GM18498 (cell line): ENCODE measurements around the gene GMPPA.

Source experiments
- ATAC-seq: cut with Tn5 transposase; IDR thresholded peaks from one replicate; pipeline ENCODE4 v1.9.1; 2021; ENCODE audit warnings: mild to moderate bottlenecking, moderate library complexity; ENCODE audit not compliant: unreplicated experiment

GMPPA gene

DNA sequence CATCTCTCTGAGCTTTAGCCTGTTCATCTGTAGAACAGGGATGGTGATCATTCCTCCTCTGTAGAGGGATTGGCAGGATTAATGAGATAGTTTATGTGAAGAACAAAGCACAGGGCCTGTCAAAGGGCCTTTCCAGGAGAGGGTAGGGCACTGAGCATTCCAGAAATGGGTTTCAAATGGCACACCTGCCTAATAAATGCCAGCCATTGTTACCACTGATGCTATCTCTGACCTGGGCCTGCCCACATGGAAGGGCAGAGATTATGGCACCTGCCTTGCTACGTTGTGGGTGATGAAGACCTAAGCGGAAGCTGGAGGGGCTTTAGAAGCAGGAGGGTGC, 31.0 kb upstream of the GMPPA start:
- no peak for ATAC-seq

DNA sequence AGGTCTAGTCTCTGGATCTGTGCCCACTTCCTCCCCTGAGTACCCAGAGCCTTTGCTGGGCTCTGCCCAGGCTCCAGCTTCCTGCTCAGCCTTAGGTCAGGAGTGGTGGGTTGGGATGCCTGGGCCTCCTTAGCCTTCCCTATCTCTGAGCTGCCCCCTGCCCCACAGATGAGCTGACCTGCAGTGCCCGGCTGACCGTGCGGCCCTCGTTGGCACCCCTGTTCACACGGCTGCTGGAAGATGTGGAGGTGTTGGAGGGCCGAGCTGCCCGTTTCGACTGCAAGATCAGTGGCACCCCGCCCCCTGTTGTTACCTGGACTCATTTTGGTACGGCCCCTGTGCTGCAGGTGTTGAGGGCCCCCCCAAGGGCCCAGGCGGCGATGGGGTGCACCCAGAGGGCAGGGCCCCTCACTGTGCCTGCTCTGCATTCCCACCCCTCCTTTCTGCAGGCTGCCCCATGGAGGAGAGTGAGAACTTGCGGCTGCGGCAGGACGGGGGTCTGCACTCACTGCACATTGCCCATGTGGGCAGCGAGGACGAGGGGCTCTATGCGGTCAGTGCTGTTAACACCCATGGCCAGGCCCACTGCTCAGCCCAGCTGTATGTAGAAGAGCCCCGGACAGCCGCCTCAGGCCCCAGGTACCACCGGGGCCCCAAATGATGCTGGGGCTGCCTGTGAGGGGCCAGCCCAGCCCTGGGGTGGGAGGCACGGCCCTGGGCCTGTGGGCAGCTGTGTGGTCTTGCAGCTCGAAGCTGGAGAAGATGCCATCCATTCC, 30.1 kb upstream of the GMPPA start:
- ATAC-seq: no peak

GRCh38 chr2:219469186-219469724, 29.4 kb upstream of the GMPPA start:
- ATAC-seq: no peak

GRCh38 chr2:219470429-219470828, 28.3 kb upstream of the GMPPA start:
- ATAC-seq: no peak

- no peak for ATAC-seq
These were observed 27.0 kb upstream of the GMPPA start for GRCh38 chr2:219471476-219472371.

GRCh38 chr2:219472629-219473187, 26.0 kb upstream of the GMPPA start:
- ATAC-seq: no peak

GRCh38 chr2:219473511-219473910, 25.2 kb upstream of the GMPPA start:
- ATAC-seq: no peak

- no peak for ATAC-seq
These were observed 24.2 kb upstream of the GMPPA start for GRCh38 chr2:219474285-219475060.

GRCh38 chr2:219475278-219475677, 23.4 kb upstream of the GMPPA start:
- no peak for ATAC-seq

GRCh38 chr2:219475697-219476651, 22.7 kb upstream of the GMPPA start:
- no peak for ATAC-seq

- ATAC-seq: no peak
These were observed 22.0 kb upstream of the GMPPA start for GRCh38 chr2:219476652-219477151.

- ATAC-seq: no peak
These were observed 21.5 kb upstream of the GMPPA start for GRCh38 chr2:219477179-219477578.

- no peak for ATAC-seq
These were observed 20.9 kb upstream of the GMPPA start for GRCh38 chr2:219477815-219478214.

DNA sequence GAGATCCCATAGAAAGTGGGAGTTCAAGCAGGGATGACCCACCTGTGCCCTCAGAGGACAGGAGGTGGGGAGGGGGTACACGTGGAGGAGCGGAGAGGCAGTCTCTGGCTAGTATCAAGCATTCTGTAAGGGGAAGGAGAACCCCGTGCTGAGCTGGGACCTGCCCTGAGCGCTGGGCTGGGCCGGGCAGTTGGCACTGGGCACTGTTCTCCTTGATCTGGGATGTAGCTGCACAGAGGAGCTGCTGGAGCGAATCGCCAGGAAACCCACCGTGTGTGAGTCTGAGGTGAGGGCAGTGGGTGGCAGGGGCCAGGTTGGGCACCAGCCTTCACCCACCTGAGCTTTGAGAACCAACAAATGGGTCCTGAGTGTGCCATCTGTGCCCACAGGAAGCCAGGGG, 19.8 kb upstream of the GMPPA start:
- no peak for ATAC-seq

DNA sequence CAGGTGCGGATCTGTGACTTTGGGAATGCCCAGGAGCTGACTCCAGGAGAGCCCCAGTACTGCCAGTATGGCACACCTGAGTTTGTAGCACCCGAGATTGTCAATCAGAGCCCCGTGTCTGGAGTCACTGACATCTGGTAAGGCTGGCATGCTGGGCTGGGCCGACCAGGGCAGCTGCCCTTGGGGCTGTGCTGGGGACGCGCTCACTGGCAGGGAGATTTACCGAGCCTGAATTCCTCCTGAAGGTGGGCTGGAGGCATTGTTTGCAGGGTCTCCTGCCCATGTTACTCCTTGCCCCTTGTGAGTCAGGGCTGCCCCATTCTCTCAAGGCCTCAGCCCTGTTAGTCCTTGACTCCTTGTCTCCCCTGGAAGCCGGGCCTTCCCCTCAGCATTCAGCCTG, 18.7 kb upstream of the GMPPA start:
- ATAC-seq: no peak

DNA sequence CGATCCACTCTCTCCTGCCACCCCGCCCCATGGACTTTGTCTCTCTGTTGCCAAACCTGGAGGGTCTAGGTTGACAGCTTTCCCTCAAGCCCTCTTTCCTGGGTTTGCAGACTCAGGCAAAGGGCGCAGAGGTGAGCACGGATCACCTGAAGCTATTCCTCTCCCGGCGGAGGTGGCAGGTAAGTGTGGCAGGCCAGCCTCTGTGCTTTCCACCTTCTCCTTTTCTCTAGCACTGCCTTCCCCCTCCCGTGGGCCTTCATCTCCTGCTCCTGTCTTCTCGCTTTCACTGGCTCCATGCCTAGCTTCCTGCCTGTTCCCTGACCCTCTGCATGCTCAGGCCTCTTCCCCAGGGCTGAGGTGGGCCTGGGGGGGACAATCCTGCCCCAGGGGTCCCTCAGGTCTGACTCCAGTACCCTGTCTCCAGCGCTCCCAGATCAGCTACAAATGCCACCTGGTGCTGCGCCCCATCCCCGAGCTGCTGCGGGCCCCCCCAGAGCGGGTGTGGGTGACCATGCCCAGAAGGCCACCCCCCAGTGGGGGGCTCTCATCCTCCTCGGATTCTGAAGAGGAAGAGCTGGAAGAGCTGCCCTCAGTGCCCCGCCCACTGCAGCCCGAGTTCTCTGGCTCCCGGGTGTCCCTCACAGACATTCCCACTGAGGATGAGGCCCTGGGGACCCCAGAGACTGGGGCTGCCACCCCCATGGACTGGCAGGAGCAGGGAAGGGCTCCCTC, 15.9 kb upstream of the GMPPA start:
- no peak for ATAC-seq

DNA sequence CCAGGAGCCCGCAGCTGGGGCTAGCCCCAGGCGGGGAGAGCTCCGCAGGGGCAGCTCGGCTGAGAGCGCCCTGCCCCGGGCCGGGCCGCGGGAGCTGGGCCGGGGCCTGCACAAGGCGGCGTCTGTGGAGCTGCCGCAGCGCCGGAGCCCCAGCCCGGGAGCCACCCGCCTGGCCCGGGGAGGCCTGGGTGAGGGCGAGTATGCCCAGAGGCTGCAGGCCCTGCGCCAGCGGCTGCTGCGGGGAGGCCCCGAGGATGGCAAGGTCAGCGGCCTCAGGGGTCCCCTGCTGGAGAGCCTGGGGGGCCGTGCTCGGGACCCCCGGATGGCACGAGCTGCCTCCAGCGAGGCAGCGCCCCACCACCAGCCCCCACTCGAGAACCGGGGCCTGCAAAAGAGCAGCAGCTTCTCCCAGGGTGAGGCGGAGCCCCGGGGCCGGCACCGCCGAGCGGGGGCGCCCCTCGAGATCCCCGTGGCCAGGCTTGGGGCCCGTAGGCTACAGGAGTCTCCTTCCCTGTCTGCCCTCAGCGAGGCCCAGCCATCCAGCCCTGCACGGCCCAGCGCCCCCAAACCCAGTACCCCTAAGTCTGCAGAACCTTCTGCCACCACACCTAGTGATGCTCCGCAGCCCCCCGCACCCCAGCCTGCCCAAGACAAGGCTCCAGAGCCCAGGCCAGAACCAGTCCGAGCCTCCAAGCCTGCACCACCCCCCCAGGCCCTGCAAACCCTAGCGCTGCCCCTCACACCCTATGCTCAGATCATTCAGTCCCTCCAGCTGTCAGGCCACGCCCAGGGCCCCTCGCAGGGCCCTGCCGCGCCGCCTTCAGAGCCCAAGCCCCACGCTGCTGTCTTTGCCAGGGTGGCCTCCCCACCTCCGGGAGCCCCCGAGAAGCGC, 15.0 kb upstream of the GMPPA start:
- no peak for ATAC-seq
